NCI-H460 (cell line): ENCODE data around the gene B4GALT5. TPM values are rescaled to one million over a fixed set of nuclear protein-coding genes. Genes with fewer than 3 reads are reported as not detected.

Experiments used
- DNase-seq: peaks from one replicate; pipeline ENCODE4 v3.0.0-alpha.2; 2016; ENCODE audit warnings: low read depth; ENCODE audit errors: extremely low read depth
- small RNA-seq, 2 experiments: library from RNA; depleted of rRNA; stranded (forward); fragments of <200 nt; gene quantifications; one replicate each; pipeline ENCODE3, GENCODE V24; 2014
- total RNA-seq: library from RNA; depleted of rRNA; stranded (reverse); fragments of >200 nt; shearing (Covaris generic); gene quantifications from 2 replicates; pipeline ENCODE4 v1.2.3, GENCODE V29; 2014; rRNA removed

B4GALT5 gene
- total RNA-seq, 1 experiment from 2014 or later = 16.4 TPM

GRCh38 chr20:49591217-49591865 is 122.3 kb downstream of the B4GALT5 start:
- no peak for DNase-seq

GRCh38 chr20:49590163-49591017 is 123.3 kb downstream of the B4GALT5 start:
- DNase-seq = no peak

GRCh38 chr20:49589747-49590146 is 123.9 kb downstream of the B4GALT5 start:
- no peak for DNase-seq

GRCh38 chr20:49587111-49587570 is 126.5 kb downstream of the B4GALT5 start:
- DNase-seq = no peak

GRCh38 chr20:49585585-49586245 is 128.0 kb downstream of the B4GALT5 start:
- no peak for DNase-seq

- no peak for DNase-seq
Measured at GRCh38 chr20:49584418-49585382, 129.0 kb downstream of the B4GALT5 start.

GRCh38 chr20:49583669-49584417 is 129.8 kb downstream of the B4GALT5 start:
- no peak for DNase-seq

- no peak for DNase-seq
Measured at GRCh38 chr20:49583343-49583668, 130.4 kb downstream of the B4GALT5 start.

Small RNAs within 50 kb of the gene (small RNA-seq; reads per million reads assigned to genes)
- 0 to 1.4 reads per million in 2 experiments for gene RN7SL197P
- 0 reads per million in 2 experiments for gene SNRPFP1

Other genes starting within 250 kb of the B4GALT5 start
- not detected in 2 replicates for gene KCNB1, start 231.2 kb downstream of the B4GALT5 start, total RNA-seq
- not detected in 2 replicates for gene PTGIS, start 145.7 kb downstream of the B4GALT5 start, total RNA-seq
- gene SLC9A8, start 99.0 kb upstream of the B4GALT5 start, total RNA-seq = 5.7 and 8.5 TPM in 2 replicates
- 5.3 and 6.1 TPM in 2 replicates for gene SPATA2, start 201.7 kb upstream of the B4GALT5 start, total RNA-seq
- gene RNF114, start 222.5 kb upstream of the B4GALT5 start, total RNA-seq = 48.5 and 51.9 TPM in 2 replicates